ENCODE measurements around the gene RNF5.

The RNF5 gene

DNA sequence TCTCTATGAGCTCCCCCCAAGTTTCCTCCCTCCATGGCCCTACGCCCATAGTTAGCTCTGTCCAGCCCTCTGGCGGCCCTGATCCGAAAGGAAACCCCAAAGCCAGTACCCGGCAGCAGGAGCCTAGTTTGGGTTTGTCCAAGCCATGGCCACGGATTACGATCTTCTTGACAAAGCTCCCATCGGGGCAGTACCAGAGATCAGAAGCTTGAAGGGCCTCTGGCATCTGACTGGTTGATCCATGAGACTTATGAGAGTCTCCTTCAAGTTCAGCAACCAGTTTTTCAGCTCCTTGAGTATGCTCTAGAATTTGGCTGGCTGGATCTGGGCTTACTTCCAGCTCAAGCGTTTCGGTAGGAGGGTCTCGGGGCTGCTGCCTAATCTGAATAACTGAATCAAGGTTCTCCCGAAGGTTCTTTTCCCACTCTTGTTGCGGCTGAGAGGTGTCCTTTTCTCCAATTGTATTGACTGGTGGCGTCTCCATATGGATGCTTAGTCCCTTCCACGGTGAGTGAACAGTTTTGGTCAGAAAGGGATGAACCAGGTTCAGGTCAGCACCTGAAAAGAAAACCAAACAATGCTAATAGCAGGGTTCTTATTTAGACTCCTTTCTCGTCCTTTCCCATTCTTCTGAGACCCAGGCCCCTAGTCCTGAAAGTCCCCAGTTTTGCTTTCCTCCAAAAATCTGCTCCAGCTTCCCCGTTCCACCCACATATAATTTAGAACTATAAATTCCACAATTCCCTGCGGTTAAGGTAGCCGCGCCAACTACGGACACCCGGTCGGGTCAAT lies 48.7 kb upstream of the RNF5 start (continued):
- no peak for TF ChIP-seq PPARA (CRISPR knock-in tag; IDR thresholded peaks at IDR 0.05; ENCODE audit: borderline replicate concordance)
- TF ChIP-seq ZFP3 (CRISPR knock-in tag; IDR thresholded peaks at IDR 0.05), result no peak
- TF ChIP-seq RARB (CRISPR knock-in tag; IDR thresholded peaks at IDR 0.05), result no peak

DNA sequence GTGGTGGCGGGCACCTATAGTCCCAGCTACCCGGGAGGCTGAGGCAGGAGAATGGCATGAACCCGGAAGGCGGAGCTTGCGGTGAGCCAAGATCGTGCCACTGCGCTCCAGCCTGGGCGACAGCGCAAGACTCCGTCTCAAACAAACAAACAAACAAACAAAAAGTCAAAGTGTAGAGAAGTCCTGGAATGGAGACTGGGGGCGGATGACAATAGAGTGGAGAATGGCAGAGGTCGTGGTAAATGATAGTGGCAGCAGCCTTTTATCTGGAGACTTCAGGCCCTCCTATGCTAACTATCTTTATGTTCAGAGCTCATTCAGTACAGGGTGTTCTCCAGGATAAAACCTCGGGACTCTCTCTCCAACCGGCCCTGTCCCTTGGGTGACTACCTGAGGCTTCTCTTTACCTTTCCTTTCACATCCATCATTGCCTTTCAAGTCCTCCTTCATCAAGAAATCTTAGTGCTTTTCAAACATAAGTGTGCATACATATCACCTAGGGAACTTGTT lies 46.7 kb upstream of the RNF5 start:
- ATAC-seq, result no peak
- TF ChIP-seq PATZ1 (CRISPR knock-in tag; IDR thresholded peaks at IDR 0.05; ENCODE audit: borderline replicate concordance), result no peak
- TF ChIP-seq GLIS3 (CRISPR knock-in tag; IDR thresholded peaks at IDR 0.05), result no peak
- no peak for TF ChIP-seq ZNF565 (CRISPR knock-in tag; conservative IDR thresholded peaks at IDR 0.05; ENCODE audit: low read depth)
- no peak for TF ChIP-seq RARB (CRISPR knock-in tag; IDR thresholded peaks at IDR 0.05)
- TF ChIP-seq CSDC2 (CRISPR knock-in tag; IDR thresholded peaks at IDR 0.05), result no peak
- TF ChIP-seq PPARA (CRISPR knock-in tag; IDR thresholded peaks at IDR 0.05; ENCODE audit: borderline replicate concordance), result no peak
- no peak for TF ChIP-seq ZFP30 (CRISPR knock-in tag; IDR thresholded peaks at IDR 0.05)
- no peak for TF ChIP-seq ESRRG (CRISPR knock-in tag; IDR thresholded peaks at IDR 0.05)
- TF ChIP-seq ZFP3 (CRISPR knock-in tag; IDR thresholded peaks at IDR 0.05), result no peak
- no peak for TF ChIP-seq BACH2 (CRISPR knock-in tag; IDR thresholded peaks at IDR 0.05; ENCODE audit: borderline replicate concordance)
- TF ChIP-seq CREB5 (CRISPR knock-in tag; IDR thresholded peaks at IDR 0.05; ENCODE audit: low read depth), result no peak
- no peak for TF ChIP-seq POU6F1 (CRISPR knock-in tag; IDR thresholded peaks at IDR 0.05; ENCODE audit: borderline replicate concordance, low read depth)
- no peak for TF ChIP-seq ISL1 (CRISPR knock-in tag; IDR thresholded peaks at IDR 0.05)
- no peak for TF ChIP-seq TOX (CRISPR knock-in tag; IDR thresholded peaks at IDR 0.05; ENCODE audit: borderline replicate concordance)
- no peak for TF ChIP-seq ZC3H10 (CRISPR knock-in tag; IDR thresholded peaks at IDR 0.05)
- no peak for TF ChIP-seq TCF4 (CRISPR knock-in tag; IDR thresholded peaks at IDR 0.05; ENCODE audit: borderline replicate concordance)

DNA sequence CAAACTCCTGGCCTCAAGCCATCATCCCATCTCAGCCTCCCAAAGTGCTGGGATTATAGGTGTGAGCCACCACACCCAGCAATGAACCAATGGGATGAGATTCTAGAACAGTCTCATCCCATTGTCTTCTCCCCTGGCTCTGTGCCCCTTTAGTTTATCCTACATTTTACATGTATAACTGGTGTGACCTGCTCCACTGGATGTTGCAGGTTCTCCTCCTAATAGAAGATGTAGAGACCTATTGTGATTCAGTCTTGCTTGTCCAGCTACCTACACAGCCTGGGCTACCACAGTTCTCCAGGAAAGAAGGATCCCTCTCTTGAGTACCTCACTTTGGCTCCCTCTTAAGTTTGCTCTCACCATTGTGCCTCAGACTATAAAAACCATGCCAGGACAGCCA lies 46.1 kb upstream of the RNF5 start:
- no peak for ATAC-seq
- TF ChIP-seq GLIS3 (CRISPR knock-in tag; IDR thresholded peaks at IDR 0.05), result no peak
- TF ChIP-seq ZFP30 (CRISPR knock-in tag; IDR thresholded peaks at IDR 0.05), result no peak
- no peak for TF ChIP-seq ZNF8 (CRISPR knock-in tag; IDR thresholded peaks at IDR 0.05)
- TF ChIP-seq ESRRG (CRISPR knock-in tag; IDR thresholded peaks at IDR 0.05), result no peak
- TF ChIP-seq BACH2 (CRISPR knock-in tag; IDR thresholded peaks at IDR 0.05; ENCODE audit: borderline replicate concordance), result no peak
- TF ChIP-seq CREB5 (CRISPR knock-in tag; IDR thresholded peaks at IDR 0.05; ENCODE audit: low read depth), result no peak
- no peak for TF ChIP-seq ZFP3 (CRISPR knock-in tag; IDR thresholded peaks at IDR 0.05)
- TF ChIP-seq ZNF70 (CRISPR knock-in tag; IDR thresholded peaks at IDR 0.05), result no peak
- no peak for TF ChIP-seq ISL1 (CRISPR knock-in tag; IDR thresholded peaks at IDR 0.05)
- no peak for TF ChIP-seq TCF4 (CRISPR knock-in tag; IDR thresholded peaks at IDR 0.05; ENCODE audit: borderline replicate concordance)
- no peak for TF ChIP-seq OSR1 (CRISPR knock-in tag; IDR thresholded peaks at IDR 0.05)
- no peak for TF ChIP-seq TOX (CRISPR knock-in tag; IDR thresholded peaks at IDR 0.05; ENCODE audit: borderline replicate concordance)
- no peak for TF ChIP-seq ZNF565 (CRISPR knock-in tag; conservative IDR thresholded peaks at IDR 0.05; ENCODE audit: low read depth)
- TF ChIP-seq, protein P1, sequence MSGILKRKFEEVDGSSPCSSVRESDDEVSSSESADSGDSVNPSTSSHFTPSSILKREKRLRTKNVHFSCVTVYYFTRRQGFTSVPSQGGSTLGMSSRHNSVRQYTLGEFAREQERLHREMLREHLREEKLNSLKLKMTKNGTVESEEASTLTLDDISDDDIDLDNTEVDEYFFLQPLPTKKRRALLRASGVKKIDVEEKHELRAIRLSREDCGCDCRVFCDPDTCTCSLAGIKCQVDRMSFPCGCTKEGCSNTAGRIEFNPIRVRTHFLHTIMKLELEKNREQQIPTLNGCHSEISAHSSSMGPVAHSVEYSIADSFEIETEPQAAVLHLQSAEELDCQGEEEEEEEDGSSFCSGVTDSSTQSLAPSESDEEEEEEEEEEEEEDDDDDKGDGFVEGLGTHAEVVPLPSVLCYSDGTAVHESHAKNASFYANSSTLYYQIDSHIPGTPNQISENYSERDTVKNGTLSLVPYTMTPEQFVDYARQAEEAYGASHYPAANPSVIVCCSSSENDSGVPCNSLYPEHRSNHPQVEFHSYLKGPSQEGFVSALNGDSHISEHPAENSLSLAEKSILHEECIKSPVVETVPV (CRISPR knock-in tag; IDR thresholded peaks at IDR 0.05), result no peak
- TF ChIP-seq PATZ1 (CRISPR knock-in tag; IDR thresholded peaks at IDR 0.05; ENCODE audit: borderline replicate concordance), result no peak

Data from SK-N-SH treated with all-trans-retinoic acid at 6 μM for 48 hours (cell line).